ENCODE results near the gene XDH.

The XDH gene

GRCh38 chr2:31314761-31315160 lies 99.8 kb downstream of the XDH start:
- no peak for DNase-seq
- Histone ChIP-seq H3K9me3 (no peaks in the 10 kb centered on the region), H3K36me3 (no peaks in the 10 kb centered on the region), H3K27ac (no peak overlapping the region), H3K27me3 (no peaks in the 10 kb centered on the region), H3K4me3 (no peak overlapping the region), H3K4me1 (no peaks in the 10 kb centered on the region)
- intact Hi-C loops (cut with DNase I; ENCODE audit: low total_unique reads): no loop called here
- no peak for TF ChIP-seq CTCF (IDR thresholded peaks at IDR 0.05)

GRCh38 chr2:31312898-31313297 lies 101.6 kb downstream of the XDH start:
- Histone ChIP-seq H3K36me3 (no peaks in the 10 kb centered on the region), H3K27me3 (no peaks in the 10 kb centered on the region), H3K9me3 (no peaks in the 10 kb centered on the region), H3K4me1 (no peaks in the 10 kb centered on the region), H3K27ac (no peak overlapping the region), H3K4me3 (no peak overlapping the region)
- TF ChIP-seq CTCF (IDR thresholded peaks at IDR 0.05): no peak
- DNase-seq: no peak
- intact Hi-C loops (cut with DNase I; ENCODE audit: low total_unique reads): no loop called here

GRCh38 chr2:31304816-31305215 lies 109.7 kb downstream of the XDH start:
- no peaks in the 10 kb centered on the region for H3K36me3 ChIP-seq
- TF ChIP-seq CTCF (IDR thresholded peaks at IDR 0.05): no peak
- H3K9me3 ChIP-seq: no peaks in the 10 kb centered on the region
- no peaks in the 10 kb centered on the region for H3K27me3 ChIP-seq
- no peak for DNase-seq
- peaks cover 0 to 11% (median 2%) of the 10 kb centered on the region in 4 donors for H3K4me1 ChIP-seq
- no peak overlapping the region for H3K27ac ChIP-seq
- no peak overlapping the region for H3K4me3 ChIP-seq
- intact Hi-C loops (cut with DNase I; ENCODE audit: low total_unique reads): no loop called here

- H3K36me3 ChIP-seq: no peaks in the 10 kb centered on the region
- DNase-seq: no peak
- H3K4me3 ChIP-seq: no peak overlapping the region
- H3K27me3 ChIP-seq: no peaks in the 10 kb centered on the region
- H3K4me1 ChIP-seq: peaks cover 0 to 15% (median 4%) of the 10 kb centered on the region in 4 donors
- no peaks in the 10 kb centered on the region for H3K9me3 ChIP-seq
- TF ChIP-seq CTCF (IDR thresholded peaks at IDR 0.05): no peak
- intact Hi-C loops (cut with DNase I; ENCODE audit: low total_unique reads): no loop called here
- peak overlapping the region; percentile 45 to 51 for H3K27ac ChIP-seq
Measured at GRCh38 chr2:31302940-31303563, 111.5 kb downstream of the XDH start.

- intact Hi-C loops (cut with DNase I; ENCODE audit: low total_unique reads): no loop called here
Measured at GRCh38 chr2:31300309-31300708, 114.2 kb downstream of the XDH start.

More at GRCh38 chr2:31300309-31300708, 114.2 kb downstream of the XDH start:
- no peak for DNase-seq
- H3K27ac ChIP-seq: no peak overlapping the region
- H3K36me3 ChIP-seq: no peaks in the 10 kb centered on the region
- no peaks in the 10 kb centered on the region for H3K27me3 ChIP-seq
- no peak overlapping the region for H3K4me3 ChIP-seq
- TF ChIP-seq CTCF (IDR thresholded peaks at IDR 0.05): no peak
- peaks cover 4 to 42% (median 29%) of the 10 kb centered on the region in 4 donors for H3K4me1 ChIP-seq
- H3K9me3 ChIP-seq: no peaks in the 10 kb centered on the region

Data from tibial artery (tissue), 4 donors.